GM20000 (cell line): Measurements from ENCODE around the gene LIMK2.

ENCODE experiments used
- DNase-seq: peaks from one replicate; pipeline ENCODE4 v3.0.0; 2012; ENCODE audit warnings: low spot score
- CTCF ChIP-seq: IDR thresholded peaks from 2 replicates; pipeline ENCODE4 v1.5.1; 2012; ENCODE audit warnings: mild to moderate bottlenecking, control low read depth; ENCODE audit errors: extremely low read depth, missing control alignments

LIMK2 gene

DNA sequence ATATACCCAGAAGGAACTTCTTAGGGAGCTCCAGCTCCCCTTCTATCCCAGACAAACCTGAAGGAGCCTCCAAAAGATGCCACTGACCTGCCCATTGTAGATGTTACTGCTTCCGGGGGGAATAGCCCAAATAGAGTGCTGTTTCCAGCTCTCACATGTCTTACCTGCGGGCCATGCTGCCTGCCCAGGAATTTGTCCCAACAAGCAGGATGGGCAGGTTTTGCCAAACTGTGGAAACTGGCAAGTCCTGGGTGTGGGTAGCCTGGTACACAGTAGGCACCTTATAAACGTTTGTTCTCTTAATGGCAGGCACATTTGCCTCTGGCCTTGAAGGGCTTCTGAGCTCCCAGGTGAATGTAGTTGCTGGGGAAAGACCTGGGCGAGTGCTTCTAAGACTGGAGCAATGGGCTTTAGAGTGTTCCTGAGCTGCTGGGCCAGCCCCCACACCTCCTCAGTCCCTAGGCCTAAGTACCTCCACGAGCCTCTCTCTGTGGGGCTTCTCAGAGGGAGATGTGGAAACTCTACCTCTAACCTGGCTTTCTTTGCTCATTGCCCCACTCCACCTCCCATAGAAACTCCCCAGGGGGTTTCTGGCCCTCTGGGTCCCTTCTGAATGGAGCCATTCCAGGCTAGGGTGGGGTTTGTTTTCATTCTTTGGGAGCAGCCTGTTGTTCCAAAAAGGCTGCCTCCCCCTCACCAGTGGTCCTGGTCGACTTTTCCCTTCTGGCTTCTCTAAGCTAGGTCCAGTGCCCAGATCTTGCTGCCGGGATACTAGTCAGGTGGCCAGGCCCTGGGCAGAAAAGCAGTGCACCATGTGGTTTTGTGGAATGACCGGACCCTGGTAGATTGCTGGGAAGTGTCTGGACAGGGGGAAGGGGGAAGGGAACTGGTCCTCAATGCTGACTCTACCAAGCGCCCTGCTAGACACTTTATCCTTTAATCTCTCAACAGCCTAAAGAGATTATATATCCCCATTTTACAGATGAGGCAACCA, 37.2 kb downstream of the LIMK2 start:
- DNase-seq = no peak
- no peak for TF ChIP-seq CTCF

GRCh38 chr22:31250740-31251600, 38.9 kb downstream of the LIMK2 start:
- TF ChIP-seq CTCF = no peak
- no peak for DNase-seq

DNA sequence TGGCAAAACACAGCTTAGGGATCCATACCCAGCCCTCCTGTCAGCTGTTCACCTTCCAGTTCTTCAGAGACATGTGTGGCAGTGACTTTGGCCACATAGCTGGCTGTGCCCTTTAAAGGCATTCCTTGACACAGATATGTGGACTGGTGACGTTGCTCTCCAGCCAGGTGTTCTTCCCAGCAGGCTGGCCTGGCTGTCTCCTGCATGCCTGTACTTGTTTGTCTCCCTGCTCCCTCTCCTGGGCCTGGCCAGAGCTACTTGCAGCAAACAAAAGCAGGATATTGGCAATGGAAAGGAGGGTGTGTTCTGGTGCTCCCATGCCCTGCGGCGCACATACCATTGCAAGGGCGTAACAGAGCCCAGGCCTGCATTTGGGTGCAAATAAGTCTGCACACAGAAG, 41.9 kb downstream of the LIMK2 start:
- no peak for DNase-seq
- TF ChIP-seq CTCF = no peak

GRCh38 chr22:31259798-31260473, 47.8 kb downstream of the LIMK2 start:
- TF ChIP-seq CTCF = no peak
- DNase-seq = no peak

GRCh38 chr22:31260474-31260856, 48.4 kb downstream of the LIMK2 start:
- DNase-seq = no peak
- TF ChIP-seq CTCF = no peak

DNA sequence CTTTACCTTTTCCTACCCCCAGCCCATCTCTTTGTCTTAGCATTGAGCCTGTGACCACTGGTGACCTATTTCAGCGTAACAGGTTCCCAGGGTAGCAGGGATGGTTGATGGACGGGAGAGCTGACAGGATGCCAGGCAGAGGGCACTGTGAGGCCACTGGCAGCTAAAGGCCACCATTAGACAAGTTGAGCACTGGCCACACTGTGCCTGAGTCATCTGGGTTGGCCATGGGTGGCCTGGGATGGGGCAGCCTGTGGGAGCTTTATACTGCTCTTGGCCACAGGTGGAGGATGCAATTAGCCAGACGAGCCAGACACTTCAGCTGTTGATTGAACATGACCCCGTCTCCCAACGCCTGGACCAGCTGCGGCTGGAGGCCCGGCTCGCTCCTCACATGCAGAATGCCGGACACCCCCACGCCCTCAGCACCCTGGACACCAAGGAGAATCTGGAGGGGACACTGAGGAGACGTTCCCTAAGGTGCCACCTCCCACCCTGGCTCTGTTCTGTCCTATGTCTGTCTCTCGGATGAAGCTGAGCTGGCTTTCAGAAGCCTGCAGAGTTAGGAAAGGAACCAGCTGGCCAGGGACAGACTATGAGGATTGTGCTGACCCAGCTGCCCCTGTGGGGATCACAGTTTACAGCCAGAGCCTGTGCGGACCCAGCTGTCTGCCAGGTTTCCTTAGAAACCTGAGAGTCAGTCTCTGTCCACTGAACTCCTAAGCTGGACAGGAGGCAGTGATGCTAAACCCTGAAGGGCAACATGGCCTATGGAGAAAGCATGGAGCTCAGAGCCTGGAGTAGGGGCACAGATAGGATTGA, 50.4 kb downstream of the LIMK2 start:
- no peak for TF ChIP-seq CTCF
- DNase-seq = no peak
